DMS153 treated with DMSO at 0.1 percent for 48 hours (cell line): ENCODE results near the gene CCL26.
"Not testable (repeated sequence)": the region's sequence is repeated elsewhere in the genome, so short reads cannot be mapped to it uniquely, and the experiment has no call there.

Source experiments
- DNase-seq: peaks from one replicate; lab custom pipeline; 2025; ENCODE audit not compliant: unreplicated experiment; lab: John Stamatoyannopoulos, UW

The CCL26 gene

DNA sequence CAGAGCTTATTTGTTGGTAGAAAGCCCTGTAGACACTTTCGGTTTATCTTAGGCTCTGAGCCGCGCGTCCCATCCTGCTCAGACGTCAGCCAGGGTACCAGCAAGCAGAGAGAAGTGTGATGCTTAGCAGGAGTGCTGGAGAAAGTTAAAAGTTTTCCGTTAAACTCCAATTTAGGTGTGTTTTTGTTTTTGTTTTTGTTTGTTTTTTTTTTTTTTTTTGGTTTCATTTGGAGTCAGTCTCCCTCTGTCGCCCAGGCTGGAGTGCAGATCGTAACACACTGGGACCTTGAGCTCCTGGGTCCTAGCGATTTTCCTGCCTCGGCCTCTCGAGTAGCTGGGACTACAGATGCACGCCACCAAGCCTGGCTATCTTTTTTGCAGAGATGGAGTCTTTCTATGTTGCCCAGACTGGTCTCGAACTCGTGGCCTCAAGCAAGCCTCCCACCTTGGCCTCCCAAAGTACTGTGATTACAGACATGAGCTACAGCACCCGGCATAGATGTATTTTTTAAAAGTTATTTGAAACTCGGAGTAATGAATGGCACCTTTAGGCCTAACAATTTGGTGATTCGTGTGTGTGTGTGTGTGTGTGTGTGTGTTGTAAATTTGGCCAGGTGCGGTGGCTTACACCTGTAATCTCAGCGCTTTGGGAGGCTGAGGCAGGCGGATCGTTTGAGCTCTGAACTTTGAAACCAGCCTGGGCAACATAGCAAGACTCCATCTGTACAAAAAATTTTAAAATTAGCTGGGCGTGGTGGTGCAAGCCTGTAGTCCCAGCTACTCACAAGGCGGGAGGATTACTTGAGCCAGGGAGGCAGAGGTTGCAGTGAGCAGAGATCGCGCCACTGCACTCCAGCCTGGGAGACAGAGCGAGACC lies 32.0 kb downstream of the CCL26 start:
- no peak for DNase-seq

DNA sequence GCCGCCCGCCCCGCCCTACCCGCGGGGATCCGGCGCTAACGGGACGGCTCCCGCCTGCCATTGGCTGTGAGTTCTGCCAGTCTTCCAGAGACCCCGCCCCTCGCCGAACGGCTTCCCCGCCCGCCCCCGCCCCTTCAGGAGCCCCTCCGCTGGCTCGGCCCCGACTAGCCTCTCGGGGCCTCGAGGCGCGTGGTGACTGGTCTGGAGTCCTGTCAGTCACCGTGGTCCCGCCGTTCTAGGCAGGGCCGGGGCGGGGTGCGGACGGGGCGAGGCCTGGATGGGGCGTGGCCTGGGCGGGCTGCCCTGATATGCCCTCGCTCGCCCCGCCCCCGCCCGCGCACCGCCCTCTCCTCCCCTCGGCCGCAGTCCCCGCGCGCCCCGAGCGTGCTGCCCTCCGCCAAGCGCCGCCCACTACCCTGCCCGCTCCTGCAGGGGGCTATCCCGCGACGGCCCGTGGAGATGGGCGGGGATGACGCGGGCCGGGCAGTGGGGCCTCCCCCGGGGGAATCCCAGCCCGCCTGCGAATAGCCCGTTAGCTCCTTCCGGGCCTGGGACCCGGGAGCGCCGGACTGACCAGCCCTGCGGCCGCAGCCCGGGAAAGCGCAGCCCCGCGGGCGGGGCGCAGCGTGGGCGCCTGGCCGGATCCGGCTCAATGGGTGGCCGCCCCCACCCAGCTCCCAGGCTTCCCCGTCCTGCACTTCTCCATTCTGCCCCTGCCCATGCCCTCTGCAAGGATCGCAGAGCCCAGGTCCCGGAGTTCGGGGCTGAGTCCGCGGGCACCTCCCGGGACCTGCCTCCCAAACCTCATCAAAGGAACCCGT lies 32.8 kb downstream of the CCL26 start:
- peak; percentile 84 for DNase-seq

DNA sequence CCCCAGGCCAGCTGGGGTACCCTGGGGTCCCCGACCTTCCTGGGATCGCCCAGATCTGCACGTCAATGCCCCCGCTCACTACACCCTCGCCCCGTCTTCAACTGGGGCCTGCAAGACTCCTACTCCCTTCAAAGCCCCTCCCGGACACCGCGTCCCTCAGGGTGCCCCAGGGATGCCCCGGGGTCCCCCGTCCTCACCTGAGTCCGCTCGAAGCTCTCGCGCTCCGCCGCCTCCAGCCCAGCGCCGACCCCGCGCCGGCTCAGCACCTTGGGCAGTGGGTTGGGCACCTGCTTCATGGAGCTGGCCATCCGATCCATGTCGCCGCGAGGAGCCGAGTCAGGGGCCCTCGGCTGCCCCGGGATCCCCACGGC lies 33.4 kb downstream of the CCL26 start, which contains the start of gene HIP1:
Gene HIP1, minus strand, starts transcription at position 338 of the 371 bp plus-strand sequence. Its CDS starts 21 bp downstream, at position 317.
- no peak for DNase-seq

DNA sequence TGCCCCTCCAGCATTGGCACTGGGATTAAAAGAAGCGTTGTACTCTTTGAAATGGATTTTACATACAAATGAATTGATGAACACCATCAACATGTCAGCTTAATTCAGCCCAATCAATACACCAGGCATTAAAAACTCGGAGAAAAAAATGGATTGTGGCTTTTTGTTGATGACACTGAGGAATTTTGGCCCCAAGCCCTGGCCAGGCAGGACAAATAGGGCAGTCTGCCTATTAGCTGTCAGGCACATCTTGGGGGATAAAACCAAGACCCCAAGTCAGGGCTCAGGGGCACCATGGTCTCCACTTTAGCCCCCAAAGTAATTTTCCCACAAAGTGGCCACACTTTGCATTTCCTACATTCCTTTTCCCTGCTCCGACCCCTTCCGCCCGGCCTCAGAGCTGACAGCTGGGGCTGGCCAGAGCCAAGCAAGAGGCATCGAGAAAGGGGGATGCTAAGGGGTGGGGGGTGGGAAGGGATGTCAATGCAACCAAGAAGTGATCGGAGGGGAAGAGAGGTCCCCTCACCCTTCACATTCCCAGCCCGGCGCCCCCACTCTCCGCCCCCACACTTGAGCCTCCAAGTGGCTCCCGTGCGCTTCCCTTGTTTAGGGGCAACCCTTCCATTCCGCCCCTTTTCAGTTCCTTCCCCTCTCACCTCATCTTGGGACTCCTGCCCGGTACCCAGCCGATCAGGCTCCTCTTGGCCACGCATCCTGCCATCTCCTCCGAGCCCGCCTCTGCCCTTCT lies 34.0 kb downstream of the CCL26 start:
- DNase-seq: no peak

DNA sequence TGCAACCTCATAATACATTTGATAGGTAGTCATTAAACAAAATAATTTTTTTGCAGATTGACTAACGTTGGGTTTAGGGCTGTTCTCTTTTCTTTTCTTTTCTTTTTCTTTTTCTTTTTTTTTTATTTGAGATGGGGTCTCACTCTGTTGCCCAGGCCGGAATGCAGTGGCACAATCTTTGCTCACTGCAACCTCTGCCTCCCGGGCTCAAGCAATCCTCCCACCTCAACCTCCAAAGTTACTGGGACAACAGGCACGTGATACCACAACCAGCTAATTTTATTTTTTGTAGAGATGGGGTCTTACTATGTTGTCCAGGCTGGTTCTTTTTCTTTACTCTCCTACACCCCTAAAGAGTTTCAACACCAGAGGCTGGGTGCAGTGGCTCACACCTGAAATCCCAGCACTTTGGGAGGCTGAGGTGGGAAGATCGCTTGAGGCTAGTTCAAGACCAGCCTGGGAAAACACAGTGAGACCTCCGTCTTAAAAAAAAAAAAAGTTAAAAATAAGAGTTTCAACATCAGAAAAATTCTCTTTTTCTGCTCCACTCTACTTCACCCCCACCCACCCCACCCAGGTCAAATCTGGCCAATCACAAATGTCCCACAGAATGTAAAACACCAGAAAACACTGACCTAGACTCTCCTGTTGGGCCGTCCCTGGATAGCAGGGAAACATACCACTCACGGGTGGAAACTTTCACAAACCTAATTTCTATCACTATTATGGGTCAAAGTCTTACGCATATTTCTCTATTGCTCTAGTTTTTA lies 36.2 kb downstream of the CCL26 start:
- DNase-seq: no peak

GRCh38 chr7:75734586-75735458 lies 37.2 kb downstream of the CCL26 start:
- DNase-seq: no peak

- no peak for DNase-seq
Measured at GRCh38 chr7:75732764-75733630, 39.0 kb downstream of the CCL26 start.

DNA sequence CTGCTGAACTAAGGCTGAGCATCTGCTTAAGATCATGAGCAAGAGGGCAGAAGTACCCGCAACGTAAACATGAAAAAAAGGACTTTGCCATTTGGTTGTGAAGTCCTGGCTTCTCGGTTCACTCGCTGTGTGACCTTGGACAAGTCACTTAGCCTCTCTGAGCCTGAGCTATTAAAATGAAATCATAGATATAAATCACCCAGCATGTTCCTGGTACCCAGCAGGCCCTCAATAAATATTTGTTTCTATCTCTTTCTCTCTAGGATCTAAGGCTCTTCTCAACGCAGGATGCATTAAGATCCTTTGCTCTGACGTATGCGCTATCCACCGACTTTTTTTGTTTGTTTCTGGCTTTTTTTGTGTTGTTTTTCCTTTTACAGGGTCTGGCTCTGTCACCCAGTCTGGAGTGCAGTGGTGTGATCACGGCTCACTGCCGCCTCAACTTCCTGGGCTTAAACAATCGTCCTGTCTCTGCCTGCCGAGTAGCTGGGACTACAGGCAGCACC lies 39.9 kb downstream of the CCL26 start:
- DNase-seq: no peak

- DNase-seq: no peak
Measured at GRCh38 chr7:75729851-75730274, 42.1 kb downstream of the CCL26 start.

GRCh38 chr7:75727881-75728593 lies 44.0 kb downstream of the CCL26 start:
- peak; percentile 62 for DNase-seq

GRCh38 chr7:75727351-75727750 lies 44.7 kb downstream of the CCL26 start:
- not testable (repeated sequence) for DNase-seq

DNA sequence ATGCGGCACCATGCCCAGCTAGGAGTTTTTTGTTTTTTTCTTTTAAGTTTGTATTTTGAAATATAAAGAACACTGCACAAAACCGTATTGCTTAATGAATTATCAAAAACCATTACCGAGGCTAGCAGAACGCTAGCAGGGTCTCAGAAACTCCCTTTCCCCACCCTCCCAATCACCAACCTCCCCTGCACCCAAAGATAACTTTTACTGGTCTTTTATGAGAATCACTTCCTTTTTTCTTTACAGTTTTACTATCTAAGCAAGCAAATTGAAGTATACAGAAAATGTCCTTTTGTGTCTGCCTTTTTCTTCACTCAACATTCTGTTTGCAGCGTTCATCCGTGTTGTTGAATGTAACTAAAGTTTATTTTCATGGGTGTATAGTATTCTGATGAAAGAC lies 46.7 kb downstream of the CCL26 start:
- DNase-seq: no peak

- no peak for DNase-seq
Measured at GRCh38 chr7:75723444-75723843, 48.6 kb downstream of the CCL26 start.

GRCh38 chr7:75722373-75722772 lies 49.6 kb downstream of the CCL26 start:
- DNase-seq: no peak

GRCh38 chr7:75721922-75722321 lies 50.1 kb downstream of the CCL26 start:
- DNase-seq: not testable (repeated sequence)

- no peak for DNase-seq
Measured at GRCh38 chr7:75721426-75721825, 50.6 kb downstream of the CCL26 start.

GRCh38 chr7:75719626-75720025 lies 52.4 kb downstream of the CCL26 start:
- DNase-seq: no peak
